Neural crest cell (in vitro differentiated cells): ENCODE results near the gene PIKFYVE. TPM values are rescaled to one million over a fixed set of nuclear protein-coding genes. Genes with fewer than 3 reads are reported as not detected.

Experiments used
- DNase-seq: peaks from one replicate; pipeline ENCODE4 v3.0.0; 2021; ENCODE audit warnings: low read depth, mixed read lengths, low spot score
- H3K27ac Mint-ChIP-seq: one replicate; pipeline ENCODE4 v1.8.0; 2021; ENCODE audit warnings: mild to moderate bottlenecking, mixed read lengths; ENCODE audit not compliant: unreplicated experiment
- H3K27me3 Mint-ChIP-seq: 2 replicates; pipeline ENCODE4 v1.8.0; 2021; ENCODE audit warnings: low read depth, mild to moderate bottlenecking, mixed read lengths
- H3K36me3 Mint-ChIP-seq: 2 replicates; pipeline ENCODE4 v1.8.0; 2021; ENCODE audit warnings: low read depth, mild to moderate bottlenecking, mixed read lengths
- H3K4me1 Mint-ChIP-seq: 2 replicates; pipeline ENCODE4 v1.8.0; 2021; ENCODE audit warnings: mixed read lengths
- H3K4me3 Mint-ChIP-seq: one replicate; pipeline ENCODE4 v1.8.0; 2021; ENCODE audit warnings: mild to moderate bottlenecking, mixed read lengths
- H3K9me3 Mint-ChIP-seq: 2 replicates; pipeline ENCODE4 v1.8.0; 2021; ENCODE audit warnings: mixed read lengths
- total RNA-seq: library from RNA; stranded (reverse); gene quantifications from 2 replicates; pipeline ENCODE4 v1.2.1, GENCODE V29; 2021
- TF ChIP-seq, protein P1 (sequence below): fragments of 200-600 bp; sonication (generic); conservative IDR thresholded peaks from 2 replicates; pipeline ENCODE4 v1.5.0; 2021; ENCODE audit warnings: antibody characterized with exemption, mild to moderate bottlenecking

PIKFYVE gene
- total RNA-seq, 1 donor from 2014 or later = 31.4 TPM

GRCh38 chr2:208268156-208268952, 2.3 kb downstream of the PIKFYVE start:
- TF ChIP-seq, protein P1, sequence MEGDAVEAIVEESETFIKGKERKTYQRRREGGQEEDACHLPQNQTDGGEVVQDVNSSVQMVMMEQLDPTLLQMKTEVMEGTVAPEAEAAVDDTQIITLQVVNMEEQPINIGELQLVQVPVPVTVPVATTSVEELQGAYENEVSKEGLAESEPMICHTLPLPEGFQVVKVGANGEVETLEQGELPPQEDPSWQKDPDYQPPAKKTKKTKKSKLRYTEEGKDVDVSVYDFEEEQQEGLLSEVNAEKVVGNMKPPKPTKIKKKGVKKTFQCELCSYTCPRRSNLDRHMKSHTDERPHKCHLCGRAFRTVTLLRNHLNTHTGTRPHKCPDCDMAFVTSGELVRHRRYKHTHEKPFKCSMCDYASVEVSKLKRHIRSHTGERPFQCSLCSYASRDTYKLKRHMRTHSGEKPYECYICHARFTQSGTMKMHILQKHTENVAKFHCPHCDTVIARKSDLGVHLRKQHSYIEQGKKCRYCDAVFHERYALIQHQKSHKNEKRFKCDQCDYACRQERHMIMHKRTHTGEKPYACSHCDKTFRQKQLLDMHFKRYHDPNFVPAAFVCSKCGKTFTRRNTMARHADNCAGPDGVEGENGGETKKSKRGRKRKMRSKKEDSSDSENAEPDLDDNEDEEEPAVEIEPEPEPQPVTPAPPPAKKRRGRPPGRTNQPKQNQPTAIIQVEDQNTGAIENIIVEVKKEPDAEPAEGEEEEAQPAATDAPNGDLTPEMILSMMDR = no peak
- no peak for DNase-seq
- Mint-ChIP-seq H3K27me3 (no peaks in the 10 kb centered on the region), H3K36me3 (peaks cover 2% of the 10 kb centered on the region), H3K4me3 (peak overlapping the region; percentile 94), H3K9me3 (no peaks in the 10 kb centered on the region), H3K27ac (no peak overlapping the region), H3K4me1 (peaks cover 36% of the 10 kb centered on the region)

DNA sequence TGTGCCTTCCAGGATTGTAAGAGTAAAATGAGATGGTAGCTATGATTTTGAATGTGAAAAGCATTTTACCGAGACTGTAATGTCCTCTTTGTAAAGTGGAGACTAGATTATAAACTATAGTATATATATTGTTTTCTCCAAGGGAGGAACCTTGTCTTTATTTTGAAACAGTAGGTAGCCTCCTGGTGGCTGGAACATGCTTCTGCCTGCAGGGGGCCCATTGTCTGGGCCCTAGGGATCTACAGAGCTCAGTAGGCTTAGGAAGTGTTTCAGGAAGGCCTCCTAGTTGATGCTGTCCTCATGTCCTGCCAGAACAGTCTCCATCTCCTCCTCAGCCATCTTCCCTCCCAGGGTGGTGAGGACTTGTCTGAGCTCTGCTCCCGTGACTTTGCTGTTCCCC, 3.0 kb downstream of the PIKFYVE start:
- Mint-ChIP-seq H3K9me3 (no peaks in the 10 kb centered on the region), H3K36me3 (peaks cover 4% of the 10 kb centered on the region), H3K4me3 (peak overlapping the region; percentile 65), H3K27ac (no peak overlapping the region), H3K4me1 (peaks cover 36% of the 10 kb centered on the region), H3K27me3 (no peaks in the 10 kb centered on the region)
- TF ChIP-seq, protein P1 = peak; percentile 40
- DNase-seq = no peak

GRCh38 chr2:208274748-208275147, 8.7 kb downstream of the PIKFYVE start:
- peaks cover 34% of the 10 kb centered on the region for H3K36me3 Mint-ChIP-seq
- TF ChIP-seq, protein P1 = no peak
- H3K4me1 Mint-ChIP-seq = peaks cover 4% of the 10 kb centered on the region
- DNase-seq = no peak
- no peak overlapping the region for H3K4me3 Mint-ChIP-seq
- no peaks in the 10 kb centered on the region for H3K27me3 Mint-ChIP-seq
- no peak overlapping the region for H3K27ac Mint-ChIP-seq
- peaks cover 3% of the 10 kb centered on the region for H3K9me3 Mint-ChIP-seq

GRCh38 chr2:208278549-208278948, 12.5 kb downstream of the PIKFYVE start:
- Mint-ChIP-seq H3K27me3 (no peaks in the 10 kb centered on the region), H3K9me3 (peaks cover 3% of the 10 kb centered on the region), H3K27ac (no peak overlapping the region), H3K4me1 (no peaks in the 10 kb centered on the region), H3K4me3 (no peak overlapping the region), H3K36me3 (peaks cover 42% of the 10 kb centered on the region)
- TF ChIP-seq, protein P1 = no peak
- DNase-seq = no peak

DNA sequence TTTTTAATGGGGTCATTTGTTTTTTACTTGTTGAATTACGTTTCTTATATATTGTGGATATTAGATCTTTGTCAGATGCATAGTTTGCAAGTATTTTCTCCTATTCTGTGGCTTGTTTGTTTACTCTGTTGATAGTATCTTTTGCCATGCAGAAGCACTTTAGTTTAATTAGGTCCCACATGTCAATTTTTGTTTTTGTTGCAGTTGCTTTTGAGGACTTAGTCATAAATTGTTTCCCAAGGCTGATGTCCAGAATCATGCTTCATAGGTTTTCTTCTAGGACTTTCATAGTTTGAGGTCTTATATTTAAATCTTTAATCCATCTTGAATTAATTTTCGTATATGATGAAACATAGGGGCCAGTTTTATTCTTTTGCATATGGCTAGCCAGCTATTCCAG, 13.2 kb downstream of the PIKFYVE start:
- Mint-ChIP-seq H3K4me3 (no peak overlapping the region), H3K9me3 (peaks cover 3% of the 10 kb centered on the region), H3K36me3 (peaks cover 39% of the 10 kb centered on the region), H3K27ac (no peak overlapping the region), H3K4me1 (no peaks in the 10 kb centered on the region), H3K27me3 (no peaks in the 10 kb centered on the region)
- no peak for DNase-seq
- TF ChIP-seq, protein P1 = no peak
